WTC11 (cell line): Measurements from ENCODE around the gene CELSR1. TPM values are rescaled to one million over a fixed set of nuclear protein-coding genes. Genes with fewer than 3 reads are reported as not detected.

Source experiments
- ATAC-seq: fragments of 200-7000 bp; cut with Tn5 transposase; 2 replicates; pipeline ENCODE4 v1.10.0; 2021; ENCODE audit warnings: mild to moderate bottlenecking, moderate library complexity
- CTCF ChIA-PET: fragments of 300-600 bp; sonication (Branson Sonifier 250); formaldehyde crosslinking; loops from one replicate; lab custom pipeline; 2021; ENCODE audit warnings: antibody characterized with exemption; lab: Charles Lee
- POLR2A ChIA-PET: fragments of 350-600 bp; sonication (Branson Sonifier 250); formaldehyde crosslinking; loops from one replicate; lab custom pipeline; 2021; ENCODE audit warnings: antibody characterized with exemption; lab: Charles Lee
- DNase-seq: peaks from one replicate; pipeline ENCODE4 v3.0.0; 2021; ENCODE audit warnings: low spot score
- H3K27ac Mint-ChIP-seq: 2 replicates; pipeline ENCODE4 v1.8.0; 2021; ENCODE audit warnings: mixed read lengths
- H3K27me3 Mint-ChIP-seq: 2 replicates; pipeline ENCODE4 v1.8.0; 2021; ENCODE audit warnings: low read depth, mild to moderate bottlenecking, moderate library complexity, mixed read lengths
- H3K36me3 Mint-ChIP-seq: 2 replicates; pipeline ENCODE4 v1.8.0; 2021; ENCODE audit warnings: mixed read lengths
- H3K4me1 Mint-ChIP-seq: 2 replicates; pipeline ENCODE4 v1.8.0; 2022; ENCODE audit warnings: mixed read lengths
- H3K4me3 Mint-ChIP-seq: 2 replicates; pipeline ENCODE4 v1.8.0; 2021; ENCODE audit warnings: mild to moderate bottlenecking, moderate library complexity, mixed read lengths
- H3K9me3 Mint-ChIP-seq: 2 replicates; pipeline ENCODE4 v1.8.0; 2021; ENCODE audit warnings: mixed read lengths
- AFF4 ChIP-seq: sonication (generic); formaldehyde crosslinking; IDR thresholded peaks from 2 replicates; pipeline ENCODE4 v1.8.1; 2023; ENCODE audit warnings: mild to moderate bottlenecking, missing genetic modification reagents, borderline replicate concordance
- CREB1 ChIP-seq: sonication (generic); formaldehyde crosslinking; IDR thresholded peaks from 2 replicates; pipeline ENCODE4 v1.8.0; 2023; ENCODE audit warnings: mild to moderate bottlenecking, missing genetic modification reagents
- E2F5 ChIP-seq: sonication (generic); formaldehyde crosslinking; IDR thresholded peaks from 2 replicates; pipeline ENCODE4 v1.8.1; 2022; ENCODE audit warnings: mild to moderate bottlenecking, moderate library complexity, missing genetic modification reagents
- FOXP4 ChIP-seq: sonication (generic); formaldehyde crosslinking; IDR thresholded peaks from 2 replicates; pipeline ENCODE4 v1.8.0; 2022; ENCODE audit warnings: mild to moderate bottlenecking, missing genetic modification reagents
- HMGXB4 ChIP-seq: sonication (generic); formaldehyde crosslinking; IDR thresholded peaks from 2 replicates; pipeline ENCODE4 v1.8.1; 2023; ENCODE audit warnings: mild to moderate bottlenecking, moderate library complexity, missing genetic modification reagents
- IRF1 ChIP-seq: sonication (generic); formaldehyde crosslinking; IDR thresholded peaks from 2 replicates; pipeline ENCODE4 v1.8.0; 2023; ENCODE audit warnings: missing genetic modification reagents
- MLX ChIP-seq: sonication (generic); formaldehyde crosslinking; IDR thresholded peaks from 2 replicates; pipeline ENCODE4 v1.8.1; 2023; ENCODE audit warnings: mild to moderate bottlenecking, missing genetic modification reagents, moderate library complexity
- NFATC4 ChIP-seq: fragments of 250-450 bp; sonication (Bioruptor Pico); IDR thresholded peaks from 2 replicates; pipeline ENCODE4 v1.9.0; 2021; ENCODE audit warnings: mild to moderate bottlenecking
- SMAD4 ChIP-seq: sonication (generic); formaldehyde crosslinking; IDR thresholded peaks from 2 replicates; pipeline ENCODE4 v1.8.0; 2022; ENCODE audit warnings: mild to moderate bottlenecking, missing genetic modification reagents
- STAT6 ChIP-seq: sonication (generic); formaldehyde crosslinking; conservative IDR thresholded peaks from 2 replicates; pipeline ENCODE4 v1.8.1; 2023; ENCODE audit warnings: mild to moderate bottlenecking, low read depth, missing genetic modification reagents, moderate library complexity
- ZBTB43 ChIP-seq: sonication (generic); formaldehyde crosslinking; IDR thresholded peaks from 2 replicates; pipeline ENCODE4 v1.8.1; 2023; ENCODE audit warnings: mild to moderate bottlenecking, missing genetic modification reagents
- ZMAT4 ChIP-seq: fragments of 250-450 bp; sonication (Bioruptor Pico); IDR thresholded peaks from 2 replicates; pipeline ENCODE4 v1.9.0; 2021; ENCODE audit warnings: mild to moderate bottlenecking
- ZNF138 ChIP-seq: sonication (generic); formaldehyde crosslinking; conservative IDR thresholded peaks from 2 replicates; pipeline ENCODE4 v1.8.1; 2022; ENCODE audit warnings: mild to moderate bottlenecking, moderate library complexity, missing genetic modification reagents
- total RNA-seq: library from RNA; stranded (reverse); gene quantifications from 3 replicates; pipeline ENCODE4 v1.2.3, GENCODE V29; 2021

The CELSR1 gene
- total RNA-seq, 1 experiment from 2014 or later: 16.8 TPM

- CTCF ChIA-PET: interaction anchor here (0.6 to 4.1 kb wide), 72 partner anchors 9 to 448 kb away, joined by 3 to 49 read pairs (median 5); partner anchors contain the start of gene TBC1D22A
- no peak overlapping the region; the same call in 1 of the 2 replicates for H3K4me3 Mint-ChIP-seq
- POLR2A ChIA-PET: interaction anchor here (1.0 kb wide), 1 partner anchor 175 kb away, joined by 4 read pairs; no protein-coding TSS in a partner anchor
- H3K36me3 Mint-ChIP-seq: no peaks in the 10 kb centered on the region
- TF ChIP-seq FOXP4 (CRISPR knock-in tag) (0 out of 2 replicates have a peak, but pooled peaks have one; percentile 33), ZMAT4 (CRISPR knock-in tag) (no peak)
- H3K27me3 Mint-ChIP-seq: no peaks in the 10 kb centered on the region; the same call in 1 of the 2 replicates
- no peak for DNase-seq
- H3K27ac Mint-ChIP-seq: peak overlapping the region; percentile 79
- H3K4me1 Mint-ChIP-seq: peaks cover 6% of the 10 kb centered on the region; the same call in 1 of the 2 replicates
- no peak for ATAC-seq
- peaks cover 12% of the 10 kb centered on the region for H3K9me3 Mint-ChIP-seq
Observed at GRCh38 chr22:46564084-46564714, 26.8 kb upstream of the CELSR1 start.

GRCh38 chr22:46563381-46564083, 26.1 kb upstream of the CELSR1 start:
- CTCF ChIA-PET: interaction anchor here (0.5 to 4.1 kb wide), 89 partner anchors 9 to 1581 kb away, joined by 3 to 49 read pairs (median 4); partner anchors contain the start of genes GTSE1, PKDREJ and TBC1D22A
- TF ChIP-seq CREB1 (CRISPR knock-in tag) (no peak), SMAD4 (CRISPR knock-in tag) (no peak), MLX (no peak), IRF1 (no peak), NFATC4 (CRISPR knock-in tag) (no peak), AFF4 (CRISPR knock-in tag) (no peak), ZBTB43 (CRISPR knock-in tag) (no peak), HMGXB4 (peak; percentile 57; the same call in 1 of the 2 replicates), E2F5 (no peak), STAT6 (CRISPR knock-in tag) (no peak), ZNF138 (CRISPR knock-in tag) (no peak)

More at GRCh38 chr22:46563381-46564083, 26.1 kb upstream of the CELSR1 start:
- Mint-ChIP-seq H3K4me3 (peak overlapping the region; percentile 18), H3K4me1 (peaks cover 6% of the 10 kb centered on the region; the same call in 1 of the 2 replicates), H3K27me3 (no peaks in the 10 kb centered on the region; the same call in 1 of the 2 replicates), H3K9me3 (peaks cover 12% of the 10 kb centered on the region), H3K36me3 (no peaks in the 10 kb centered on the region), H3K27ac (peak overlapping the region; percentile 79)
- peak; percentile 92 for ATAC-seq
- peak; percentile 82 for DNase-seq
- POLR2A ChIA-PET: interaction anchor here (0.7 to 1.0 kb wide), 3 partner anchors 49 to 175 kb away, joined by 3 to 4 read pairs (median 3); no protein-coding TSS in a partner anchor
